AG04450 (cell line): Measurements from ENCODE around the gene ERO1B. TPM values are rescaled to one million over a fixed set of nuclear protein-coding genes. Genes with fewer than 3 reads are reported as not detected.

Experiments used
- CTCF ChIA-PET: fragments of 300-600, 350-600 bp; formaldehyde crosslinking; extraction: SDS; loops from one replicate; lab custom pipeline; 2022; ENCODE audit warnings: antibody characterized with exemption, inconsistent platforms; lab: Charles Lee
- POLR2A ChIA-PET: fragments of 350-600 bp; formaldehyde crosslinking; extraction: SDS; loops from one replicate; lab custom pipeline; 2021; ENCODE audit warnings: antibody characterized with exemption, inconsistent platforms; lab: Yijun Ruan, JAX
- DNase-seq: peaks from one replicate; pipeline ENCODE4 v3.0.0-alpha.2; 2011; ENCODE audit warnings: low read depth, low spot score
- H3K27ac ChIP-seq: one replicate; pipeline ENCODE4 v1.5.1; 2012; ENCODE audit warnings: low read depth, low read length, control low read depth
- H3K27me3 ChIP-seq: one replicate; pipeline ENCODE4 v1.6.0; 2012; ENCODE audit warnings: low read length; ENCODE audit not compliant: control insufficient read depth, insufficient read depth
- H3K4me3 ChIP-seq: 2 replicates; pipeline ENCODE4 v1.5.1; 2011; ENCODE audit warnings: mild to moderate bottlenecking, low read depth, low read length, control low read depth
- H3K9me3 ChIP-seq: 2 replicates; pipeline ENCODE4 v1.5.1; 2012; ENCODE audit warnings: low read length; ENCODE audit not compliant: control insufficient read depth, insufficient read depth
- CTCF ChIP-seq: IDR thresholded peaks from 2 replicates; pipeline ENCODE4 v1.5.1; 2011; ENCODE audit warnings: low read depth, low read length, control low read depth, inconsistent platforms
- polyA plus RNA-seq: library from polyadenylated mRNA; depleted of rRNA; stranded (reverse); fragments of >200 nt; gene quantifications from 2 replicates; pipeline ENCODE4 v1.2.3, GENCODE V29; 2011

The ERO1B gene
- polyA plus RNA-seq, 1 experiment = 2.2 TPM

- H3K4me3 ChIP-seq = no peak overlapping the region
- no peak for TF ChIP-seq CTCF
- CTCF ChIA-PET = interaction anchor here (1.0 kb wide), 1 partner anchor 16 kb away, joined by 4 read pairs; no protein-coding TSS in a partner anchor
- no peaks in the 10 kb centered on the region for H3K27me3 ChIP-seq
- POLR2A ChIA-PET = no interaction called here
- H3K9me3 ChIP-seq = no peaks in the 10 kb centered on the region; the same call in 1 of the 2 replicates
- DNase-seq = no peak
- H3K27ac ChIP-seq = no peak overlapping the region
Observed at GRCh38 chr1:236172041-236172579, 109.6 kb downstream of the ERO1B start.

- CTCF ChIA-PET = interaction anchor here (0.7 to 1.3 kb wide), 2 partner anchors 25 to 346 kb away, joined by 3 to 4 read pairs; no protein-coding TSS in a partner anchor
- no peaks in the 10 kb centered on the region for H3K27me3 ChIP-seq
- H3K9me3 ChIP-seq = peaks cover 6% of the 10 kb centered on the region; the same call in 1 of the 2 replicates
- POLR2A ChIA-PET = no interaction called here
- H3K4me3 ChIP-seq = no peak overlapping the region
- DNase-seq = no peak
- no peak overlapping the region for H3K27ac ChIP-seq
- no peak for TF ChIP-seq CTCF
Observed at GRCh38 chr1:236168716-236169429, 112.9 kb downstream of the ERO1B start.

- no peak for DNase-seq
- no peak overlapping the region for H3K27ac ChIP-seq
- POLR2A ChIA-PET = interaction anchor here (0.6 kb wide), 1 partner anchor 25 kb away, joined by 3 read pairs; no protein-coding TSS in a partner anchor
- peaks cover 8% of the 10 kb centered on the region for H3K9me3 ChIP-seq
- TF ChIP-seq CTCF = no peak
- no peaks in the 10 kb centered on the region for H3K27me3 ChIP-seq
- H3K4me3 ChIP-seq = no peak overlapping the region
- CTCF ChIA-PET = no interaction called here
Observed at GRCh38 chr1:236167578-236167977, 114.2 kb downstream of the ERO1B start.

GRCh38 chr1:236167154-236167553 is 114.6 kb downstream of the ERO1B start:
- no peak for DNase-seq
- Histone ChIP-seq H3K4me3 (no peak overlapping the region), H3K27me3 (no peaks in the 10 kb centered on the region), H3K27ac (no peak overlapping the region), H3K9me3 (peaks cover 12% of the 10 kb centered on the region)
- ChIA-PET POLR2A (no interaction called here), CTCF (no interaction called here)
- no peak for TF ChIP-seq CTCF

- POLR2A ChIA-PET = no interaction called here
- Histone ChIP-seq H3K27ac (no peak overlapping the region), H3K4me3 (no peak overlapping the region), H3K27me3 (no peaks in the 10 kb centered on the region), H3K9me3 (peaks cover 19% of the 10 kb centered on the region)
- TF ChIP-seq CTCF = no peak
- CTCF ChIA-PET = no interaction called here
- no peak for DNase-seq
Observed at GRCh38 chr1:236166041-236166440, 115.7 kb downstream of the ERO1B start.
